Lung (tissue), 12 donors: ENCODE measurements around the gene CCDC33. TPM values are rescaled to one million over a fixed set of nuclear protein-coding genes. Genes with fewer than 3 reads are reported as not detected.

Experiments used
- ATAC-seq: fragments of 200-7000 bp; cut with Tn5 transposase; one replicate; pipeline ENCODE4 v1.9.1; 2020; ENCODE audit warnings: moderate number of reproducible peaks; ENCODE audit not compliant: insufficient read depth, low FRiP score
- DNase-seq, 3 donors: peaks; one replicate each; pipeline ENCODE4 v3.0.0-alpha.2; 2013 to 2017
- H3K27ac ChIP-seq, 2 donors: one replicate each; pipeline ENCODE4 v1.5.1; 2013; ENCODE audit warnings: mild to moderate bottlenecking in 2 of 2, moderate library complexity in 2 of 2, control low read depth in 1 of 2, inconsistent platforms in 1 of 2, low read depth in 1 of 2, low read length in 1 of 2
- H3K27me3 ChIP-seq, 3 donors: one replicate each; pipeline ENCODE4 v1.5.1; 2013; ENCODE audit warnings: low read length in 2 of 3; ENCODE audit not compliant: control insufficient read depth in 3 of 3, insufficient read depth in 3 of 3
- H3K36me3 ChIP-seq, 4 donors: one replicate each; pipeline ENCODE4 v1.5.1; 2013; ENCODE audit warnings: low read length in 4 of 4, mild to moderate bottlenecking in 1 of 4, moderate library complexity in 1 of 4; ENCODE audit not compliant: control insufficient read depth in 4 of 4, insufficient read depth in 4 of 4
- H3K4me1 ChIP-seq, 5 donors: one replicate each; pipeline ENCODE4 v1.5.1; 2013; ENCODE audit warnings: low read length in 5 of 5, mild to moderate bottlenecking in 2 of 5, moderate library complexity in 1 of 5; ENCODE audit not compliant: control insufficient read depth in 5 of 5, insufficient read depth in 5 of 5
- H3K4me3 ChIP-seq: one replicate; pipeline ENCODE4 v1.5.1; 2013; ENCODE audit warnings: mild to moderate bottlenecking, control low read depth, moderate library complexity
- H3K9ac ChIP-seq, 2 donors: one replicate each; pipeline ENCODE4 v1.5.1; 2013; ENCODE audit warnings: low read length in 2 of 2, control low read depth in 1 of 2; ENCODE audit not compliant: insufficient read depth in 1 of 2
- H3K9me3 ChIP-seq, 4 donors: one replicate each; pipeline ENCODE4 v1.5.1; 2013; ENCODE audit warnings: low read length in 3 of 4, mild to moderate bottlenecking in 1 of 4, moderate library complexity in 1 of 4; ENCODE audit not compliant: control insufficient read depth in 4 of 4, insufficient read depth in 3 of 4
- CTCF ChIP-seq: IDR thresholded peaks from 2 replicates; pipeline ENCODE4 v1.5.1; 2012; ENCODE audit warnings: mild to moderate bottlenecking; ENCODE audit errors: control extremely low read depth, extremely low read depth
- WGBS, 2 donors: extraction: QIAGEN DNeasy Blood & Tissue Kit; methylation state at CpG; one replicate each; pipeline ENCODE4 v1.1.7; 2013; 5-methylcytosine and 5-hydroxymethylcytosine counted together
- polyA plus RNA-seq, 2 donors: library from polyadenylated mRNA; stranded (reverse); fragments of 200-250 nt; gene quantifications; one replicate each; pipeline ENCODE4 v1.2.1, GENCODE V29; 2013
- total RNA-seq, 2 donors: library from RNA; depleted of rRNA in 1 of 2; stranded (reverse); fragments of >200 nt in 1 of 2; gene quantifications; one replicate each; pipeline ENCODE4 v1.2.1, GENCODE V29; 2014 to 2021
- donor health status: control.
- donor health status: control.
- donor health status: Bipolar disorder and iron deficiency.
- donor health status: healthy.
- donor health status: DM: yes; HTN: yes; CAD: no.

Gene CCDC33
- total and polyA plus RNA-seq, 4 donors = 4.3 to 14.1 (median 9.1) TPM

GRCh38 chr15:74217907-74218885 lies 17.9 kb upstream of the CCDC33 start:
- 91 to 92% methylated on average over 15 to 16 of the region's 16 CpGs for WGBS, 2 donors
- H3K4me3 ChIP-seq = no peak overlapping the region
- H3K36me3 ChIP-seq = no peaks in the 10 kb centered on the region
- DNase-seq (no peak), ATAC-seq (no peak)
- peaks cover 0 to 3% (median 2%) of the 10 kb centered on the region in 3 donors for H3K27me3 ChIP-seq
- no peak overlapping the region for H3K27ac ChIP-seq
- H3K9ac ChIP-seq = no peak overlapping the region
- H3K4me1 ChIP-seq = peaks cover 0 to 33% (median 5%) of the 10 kb centered on the region in 5 donors
- TF ChIP-seq CTCF = no peak
- no peaks in the 10 kb centered on the region for H3K9me3 ChIP-seq

GRCh38 chr15:74220475-74221248 lies 15.5 kb upstream of the CCDC33 start:
- Histone ChIP-seq H3K4me1 (peaks cover 0 to 26% (median 0%) of the 10 kb centered on the region in 5 donors), H3K36me3 (no peaks in the 10 kb centered on the region), H3K9me3 (no peaks in the 10 kb centered on the region), H3K9ac (no peak overlapping the region), H3K27me3 (peaks cover 0 to 3% (median 2%) of the 10 kb centered on the region in 3 donors), H3K27ac (no peak overlapping the region), H3K4me3 (no peak overlapping the region)
- WGBS, 2 donors = 55 to 65% methylated on average over 11 of the region's 11 CpGs
- ATAC-seq = no peak
- no peak for TF ChIP-seq CTCF
- no peak for DNase-seq

- no peak for TF ChIP-seq CTCF
- H3K9ac ChIP-seq = no peak overlapping the region
- H3K4me1 ChIP-seq = peaks cover 0 to 26% (median 2%) of the 10 kb centered on the region in 5 donors
- 52 to 62% methylated on average over 12 of the region's 12 CpGs for WGBS, 2 donors
- no peak overlapping the region for H3K27ac ChIP-seq
- H3K36me3 ChIP-seq = no peaks in the 10 kb centered on the region
- H3K4me3 ChIP-seq = no peak overlapping the region
- no peak for ATAC-seq
- H3K27me3 ChIP-seq = peaks cover 0 to 3% (median 2%) of the 10 kb centered on the region in 3 donors
- no peaks in the 10 kb centered on the region for H3K9me3 ChIP-seq
- DNase-seq = no peak
Observed at GRCh38 chr15:74221399-74222239, 14.5 kb upstream of the CCDC33 start.
